ENCODE measurements around the gene GRK5. TPM values are rescaled to one million over a fixed set of nuclear protein-coding genes. Genes with fewer than 3 reads are reported as not detected.

Gene GRK5
- total RNA-seq, 1 donor = 1.8 TPM

DNA sequence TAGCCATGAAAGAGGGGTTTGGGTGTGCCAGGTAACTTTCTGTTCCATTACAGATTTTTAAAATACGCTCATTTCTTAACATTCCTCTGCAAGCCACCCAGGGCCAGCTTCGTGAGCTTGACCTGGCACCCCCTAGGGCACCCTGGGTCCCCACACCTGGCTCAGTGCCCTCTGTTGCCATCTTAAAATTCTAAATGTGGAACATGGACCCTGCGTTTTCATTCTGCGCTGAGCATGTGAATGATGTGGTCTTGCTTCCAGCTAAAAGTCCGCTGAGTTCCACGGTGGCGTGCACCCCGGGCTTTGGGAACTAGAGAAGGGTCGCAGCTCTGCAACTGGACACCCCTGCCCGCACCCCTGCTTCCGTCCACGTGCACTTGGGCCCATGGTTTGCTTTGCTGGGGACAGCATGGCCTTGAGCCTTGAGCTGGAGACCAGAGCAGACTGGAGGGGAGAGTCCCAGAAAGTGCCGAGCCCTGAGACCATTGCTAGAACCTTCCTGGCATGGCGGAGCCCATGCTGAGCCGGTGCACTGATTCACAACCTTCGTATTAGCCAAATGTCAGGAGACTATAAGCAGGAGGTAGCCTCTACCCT lies 244.0 kb downstream of the GRK5 start:
- no peak for DNase-seq (ENCODE audit: insufficient read length, low spot score, missing footprints)
- TF ChIP-seq, protein P1, sequence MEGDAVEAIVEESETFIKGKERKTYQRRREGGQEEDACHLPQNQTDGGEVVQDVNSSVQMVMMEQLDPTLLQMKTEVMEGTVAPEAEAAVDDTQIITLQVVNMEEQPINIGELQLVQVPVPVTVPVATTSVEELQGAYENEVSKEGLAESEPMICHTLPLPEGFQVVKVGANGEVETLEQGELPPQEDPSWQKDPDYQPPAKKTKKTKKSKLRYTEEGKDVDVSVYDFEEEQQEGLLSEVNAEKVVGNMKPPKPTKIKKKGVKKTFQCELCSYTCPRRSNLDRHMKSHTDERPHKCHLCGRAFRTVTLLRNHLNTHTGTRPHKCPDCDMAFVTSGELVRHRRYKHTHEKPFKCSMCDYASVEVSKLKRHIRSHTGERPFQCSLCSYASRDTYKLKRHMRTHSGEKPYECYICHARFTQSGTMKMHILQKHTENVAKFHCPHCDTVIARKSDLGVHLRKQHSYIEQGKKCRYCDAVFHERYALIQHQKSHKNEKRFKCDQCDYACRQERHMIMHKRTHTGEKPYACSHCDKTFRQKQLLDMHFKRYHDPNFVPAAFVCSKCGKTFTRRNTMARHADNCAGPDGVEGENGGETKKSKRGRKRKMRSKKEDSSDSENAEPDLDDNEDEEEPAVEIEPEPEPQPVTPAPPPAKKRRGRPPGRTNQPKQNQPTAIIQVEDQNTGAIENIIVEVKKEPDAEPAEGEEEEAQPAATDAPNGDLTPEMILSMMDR (IDR thresholded peaks at IDR 0.05; ENCODE audit: extremely low read depth, low read depth, low read length) = no peak
- Histone ChIP-seq H3K79me2 (ENCODE audit: insufficient read depth, low read length) (no peaks in the 10 kb centered on the region), H3K36me3 (ENCODE audit: insufficient read depth, low read length) (no peaks in the 10 kb centered on the region), H3K4me1 (ENCODE audit: insufficient read depth, low read length) (peaks cover 12% of the 10 kb centered on the region), H3K27ac (ENCODE audit: low read depth, low read length) (no peak overlapping the region), H3K4me2 (ENCODE audit: insufficient read depth, low read length) (no peak overlapping the region), H3K9me3 (ENCODE audit: low read depth, low read length) (no peaks in the 10 kb centered on the region), H2AFZ (ENCODE audit: low read length) (no peak overlapping the region), H3K4me3 (ENCODE audit: insufficient read depth, low read length) (no peak overlapping the region), H3K27me3 (ENCODE audit: insufficient read depth, low read length) (no peaks in the 10 kb centered on the region), H4K20me1 (ENCODE audit: insufficient read depth, low read length) (peaks cover 12% of the 10 kb centered on the region)

DNA sequence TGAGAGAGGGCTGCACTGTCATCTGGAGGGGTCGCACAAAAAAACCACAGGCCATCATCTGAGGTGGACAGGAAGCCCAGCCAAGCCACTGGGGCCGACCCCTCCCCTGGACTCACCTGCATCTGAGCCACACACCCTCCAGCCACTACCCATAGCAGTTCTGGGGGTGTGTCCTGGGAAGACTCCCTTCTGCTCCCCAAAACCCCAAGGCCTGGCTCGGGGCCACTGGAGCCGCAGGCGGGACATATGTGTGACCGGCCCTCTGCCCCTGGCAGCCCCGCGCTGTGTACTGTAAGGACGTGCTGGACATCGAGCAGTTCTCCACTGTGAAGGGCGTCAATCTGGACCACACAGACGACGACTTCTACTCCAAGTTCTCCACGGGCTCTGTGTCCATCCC lies 245.0 kb downstream of the GRK5 start:
- Histone ChIP-seq H3K4me1 (ENCODE audit: insufficient read depth, low read length) (peaks cover 12% of the 10 kb centered on the region), H2AFZ (ENCODE audit: low read length) (no peak overlapping the region), H3K4me3 (ENCODE audit: insufficient read depth, low read length) (no peak overlapping the region), H3K4me2 (ENCODE audit: insufficient read depth, low read length) (no peak overlapping the region), H4K20me1 (ENCODE audit: insufficient read depth, low read length) (peaks cover 8% of the 10 kb centered on the region), H3K79me2 (ENCODE audit: insufficient read depth, low read length) (no peaks in the 10 kb centered on the region), H3K36me3 (ENCODE audit: insufficient read depth, low read length) (no peaks in the 10 kb centered on the region), H3K27ac (ENCODE audit: low read depth, low read length) (no peak overlapping the region), H3K9me3 (ENCODE audit: low read depth, low read length) (no peaks in the 10 kb centered on the region), H3K27me3 (ENCODE audit: insufficient read depth, low read length) (no peaks in the 10 kb centered on the region)
- TF ChIP-seq, protein P1 (IDR thresholded peaks at IDR 0.05; ENCODE audit: extremely low read depth, low read depth, low read length) = no peak
- DNase-seq (ENCODE audit: insufficient read length, low spot score, missing footprints) = no peak

DNA sequence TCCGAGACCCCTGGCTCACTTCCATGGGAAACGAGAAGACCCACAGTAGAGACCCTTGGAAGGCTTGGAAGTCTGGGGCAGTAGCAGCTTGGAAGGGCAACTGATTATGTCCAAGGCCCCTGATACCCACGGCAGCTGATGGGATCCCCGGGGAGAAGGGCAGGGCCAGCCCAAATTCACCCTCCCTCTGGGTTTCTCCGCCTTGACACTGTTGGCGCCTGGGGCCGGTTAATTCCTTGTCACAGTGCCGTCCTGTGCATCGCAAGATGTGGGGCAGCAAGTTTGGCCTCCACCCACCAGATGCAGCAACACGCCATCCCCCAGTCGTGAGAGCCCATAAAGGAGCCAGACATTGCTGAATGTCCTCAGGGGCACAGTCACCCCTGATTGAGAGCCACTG lies 245.9 kb downstream of the GRK5 start:
- no peaks in the 10 kb centered on the region for H3K36me3 ChIP-seq (ENCODE audit: insufficient read depth, low read length)
- H4K20me1 ChIP-seq (ENCODE audit: insufficient read depth, low read length) = peaks cover 8% of the 10 kb centered on the region
- TF ChIP-seq, protein P1 (IDR thresholded peaks at IDR 0.05; ENCODE audit: extremely low read depth, low read depth, low read length) = no peak
- H3K4me3 ChIP-seq (ENCODE audit: insufficient read depth, low read length) = no peak overlapping the region
- H3K79me2 ChIP-seq (ENCODE audit: insufficient read depth, low read length) = no peaks in the 10 kb centered on the region
- H3K27me3 ChIP-seq (ENCODE audit: insufficient read depth, low read length) = no peaks in the 10 kb centered on the region
- no peak for DNase-seq (ENCODE audit: insufficient read length, low spot score, missing footprints)
- H3K27ac ChIP-seq (ENCODE audit: low read depth, low read length) = no peak overlapping the region
- H2AFZ ChIP-seq (ENCODE audit: low read length) = no peak overlapping the region
- no peaks in the 10 kb centered on the region for H3K9me3 ChIP-seq (ENCODE audit: low read depth, low read length)
- H3K4me1 ChIP-seq (ENCODE audit: insufficient read depth, low read length) = peaks cover 12% of the 10 kb centered on the region
- no peak overlapping the region for H3K4me2 ChIP-seq (ENCODE audit: insufficient read depth, low read length)

DNA sequence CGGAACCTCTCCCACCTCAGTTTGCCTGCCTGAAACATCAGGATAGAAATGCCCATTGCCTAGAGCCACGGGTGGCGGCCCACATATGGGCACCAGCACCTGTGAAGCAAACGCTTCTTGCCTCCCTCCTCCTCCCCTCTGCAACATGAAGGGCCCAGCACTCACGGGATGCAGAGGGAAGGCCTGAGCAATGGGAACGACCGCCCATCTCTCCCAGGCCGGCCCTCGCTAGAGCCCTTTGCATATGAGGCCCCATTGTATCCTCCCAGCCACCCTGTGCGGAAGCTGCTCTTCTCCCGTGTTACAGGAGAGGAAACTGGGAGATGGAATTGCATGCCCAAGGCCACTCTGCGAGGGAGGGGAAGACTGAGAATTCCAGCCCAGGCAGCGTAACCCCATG lies 246.9 kb downstream of the GRK5 start:
- H3K36me3 ChIP-seq (ENCODE audit: insufficient read depth, low read length) = no peaks in the 10 kb centered on the region
- no peaks in the 10 kb centered on the region for H3K79me2 ChIP-seq (ENCODE audit: insufficient read depth, low read length)
- no peak overlapping the region for H3K4me2 ChIP-seq (ENCODE audit: insufficient read depth, low read length)
- H3K27me3 ChIP-seq (ENCODE audit: insufficient read depth, low read length) = no peaks in the 10 kb centered on the region
- no peaks in the 10 kb centered on the region for H3K9me3 ChIP-seq (ENCODE audit: low read depth, low read length)
- peaks cover 2% of the 10 kb centered on the region for H4K20me1 ChIP-seq (ENCODE audit: insufficient read depth, low read length)
- no peak overlapping the region for H3K27ac ChIP-seq (ENCODE audit: low read depth, low read length)
- H2AFZ ChIP-seq (ENCODE audit: low read length) = no peak overlapping the region
- no peak overlapping the region for H3K4me3 ChIP-seq (ENCODE audit: insufficient read depth, low read length)
- TF ChIP-seq, protein P1 (IDR thresholded peaks at IDR 0.05; ENCODE audit: extremely low read depth, low read depth, low read length) = no peak
- H3K4me1 ChIP-seq (ENCODE audit: insufficient read depth, low read length) = peaks cover 12% of the 10 kb centered on the region
- DNase-seq (ENCODE audit: insufficient read length, low spot score, missing footprints) = no peak
